ENCODE data around the gene SNX6. TPM values are rescaled to one million over a fixed set of nuclear protein-coding genes. Genes with fewer than 3 reads are reported as not detected.

Gene SNX6
- total RNA-seq, 1 donor = 128 TPM

DNA sequence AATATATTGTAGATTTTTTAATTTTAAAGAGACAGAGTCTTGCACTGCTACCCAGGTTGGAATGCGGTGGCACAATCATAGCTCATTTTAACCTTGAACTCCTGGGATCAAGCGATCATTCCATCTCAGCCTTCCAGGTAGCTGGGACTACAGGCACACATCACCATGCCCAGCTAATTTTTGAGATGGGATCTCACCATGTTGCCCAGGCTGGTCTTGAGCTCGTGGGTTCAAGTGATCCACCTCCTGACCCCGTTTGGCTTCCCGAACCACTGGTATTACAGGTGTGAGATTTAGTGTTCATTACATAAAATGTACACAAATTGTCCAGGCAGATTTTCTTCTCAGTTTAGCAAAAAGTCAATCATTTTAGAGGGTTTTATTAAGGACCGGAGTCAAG is 13.6 kb downstream of the SNX6 start:
- H3K4me3 ChIP-seq (ENCODE audit: low read length) = no peak overlapping the region
- H3K4me1 ChIP-seq (ENCODE audit: insufficient read depth, low read length) = peaks cover 27% of the 10 kb centered on the region
- no peaks in the 10 kb centered on the region for H3K27me3 ChIP-seq (ENCODE audit: insufficient read depth, low read length)
- H3K9me3 ChIP-seq (ENCODE audit: low read depth, low read length) = no peaks in the 10 kb centered on the region

DNA sequence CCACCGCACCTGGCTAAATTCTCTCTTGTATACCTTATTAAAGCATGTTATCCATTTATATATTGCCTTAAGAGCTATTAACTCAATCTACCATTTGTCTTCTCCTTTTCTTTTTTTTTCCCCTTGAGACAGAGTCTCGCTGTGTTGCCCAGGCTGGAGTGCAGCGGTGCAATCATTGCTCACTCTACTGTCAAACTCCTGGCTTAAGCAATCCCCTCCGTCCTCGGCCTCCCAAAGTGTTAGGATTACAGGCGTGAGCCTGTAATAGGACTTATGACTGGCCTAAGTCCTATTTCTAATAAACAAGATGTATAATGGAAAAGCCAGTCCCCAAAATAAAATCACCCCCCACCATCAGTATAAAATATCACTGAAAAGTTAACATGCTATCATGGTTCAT is 14.4 kb downstream of the SNX6 start:
- Histone ChIP-seq H3K4me3 (ENCODE audit: low read length) (no peak overlapping the region), H3K27me3 (ENCODE audit: insufficient read depth, low read length) (no peaks in the 10 kb centered on the region)

DNA sequence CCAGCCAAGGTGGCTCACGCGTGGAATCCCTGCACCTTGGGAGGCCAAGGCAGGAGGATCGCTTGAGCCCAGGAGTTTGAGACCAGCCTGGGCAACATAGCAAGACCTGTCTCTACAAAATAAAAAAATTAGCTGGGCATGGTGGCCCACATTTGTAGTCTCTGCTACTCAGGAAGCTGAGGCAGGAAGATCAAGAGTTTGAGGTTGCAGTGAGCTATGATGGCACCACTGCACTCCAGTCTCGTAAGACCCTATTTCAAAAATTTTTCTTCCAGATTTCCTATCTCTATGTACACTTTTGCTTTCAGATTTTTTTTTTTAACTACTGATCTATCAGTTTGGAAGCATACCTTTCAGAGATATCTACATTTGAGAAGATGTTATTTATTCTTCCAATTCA is 15.3 kb downstream of the SNX6 start:
- H3K4me3 ChIP-seq (ENCODE audit: low read length) = no peak overlapping the region
- H3K9me3 ChIP-seq (ENCODE audit: low read depth, low read length) = no peaks in the 10 kb centered on the region
- peaks cover 10% of the 10 kb centered on the region for H3K4me1 ChIP-seq (ENCODE audit: insufficient read depth, low read length)
- no peaks in the 10 kb centered on the region for H3K27me3 ChIP-seq (ENCODE audit: insufficient read depth, low read length)

More for the DNA sequence above, 14.4 kb downstream of the SNX6 start:
- Histone ChIP-seq H3K4me1 (ENCODE audit: insufficient read depth, low read length) (peaks cover 18% of the 10 kb centered on the region), H3K9me3 (ENCODE audit: low read depth, low read length) (no peaks in the 10 kb centered on the region)

DNA sequence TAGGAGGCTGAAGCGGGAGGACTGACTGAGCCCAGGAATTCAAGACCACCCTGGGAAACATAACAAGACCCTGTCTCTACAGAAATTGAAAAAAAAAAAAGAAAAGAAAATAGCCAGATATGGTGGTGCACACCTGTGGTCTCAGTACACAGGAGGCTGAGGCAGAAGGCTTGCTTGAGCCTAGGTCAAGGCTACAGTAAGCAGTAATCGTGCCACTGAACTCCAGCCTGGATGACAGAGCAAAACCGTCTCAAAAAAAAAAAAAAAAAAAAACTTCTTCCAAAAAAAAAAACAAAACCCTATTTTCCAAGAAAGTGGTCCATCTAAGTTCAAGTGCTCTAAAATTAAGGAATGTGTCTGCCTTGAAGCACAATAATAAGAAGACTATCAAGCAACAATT is 19.8 kb downstream of the SNX6 start:
- Histone ChIP-seq H3K27me3 (ENCODE audit: insufficient read depth, low read length) (no peaks in the 10 kb centered on the region), H3K4me1 (ENCODE audit: insufficient read depth, low read length) (peaks cover 11% of the 10 kb centered on the region), H3K4me3 (ENCODE audit: low read length) (no peak overlapping the region), H3K9me3 (ENCODE audit: low read depth, low read length) (no peaks in the 10 kb centered on the region)

DNA sequence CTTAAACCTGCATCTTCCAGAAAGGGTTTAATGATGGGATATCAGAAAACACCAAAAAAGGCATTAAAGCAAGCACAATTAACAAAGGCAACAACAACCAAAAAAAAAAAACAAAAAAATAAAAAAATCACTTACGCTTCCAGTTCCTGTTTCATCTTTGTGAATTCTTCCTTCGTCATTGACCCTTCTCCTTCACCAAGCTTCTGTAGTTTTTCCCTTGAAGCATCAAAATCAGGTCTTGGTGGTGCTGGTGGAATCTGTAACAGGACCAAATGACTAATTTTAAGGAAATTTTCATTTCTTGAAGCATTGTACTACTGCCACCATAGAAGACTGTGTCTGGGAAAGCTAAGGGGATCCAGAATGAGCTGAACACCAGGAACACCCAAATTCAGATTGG is 24.5 kb downstream of the SNX6 start:
- no peaks in the 10 kb centered on the region for H3K27me3 ChIP-seq (ENCODE audit: insufficient read depth, low read length)
- no peaks in the 10 kb centered on the region for H3K9me3 ChIP-seq (ENCODE audit: low read depth, low read length)
- peaks cover 18% of the 10 kb centered on the region for H3K4me1 ChIP-seq (ENCODE audit: insufficient read depth, low read length)
- no peak overlapping the region for H3K4me3 ChIP-seq (ENCODE audit: low read length)

DNA sequence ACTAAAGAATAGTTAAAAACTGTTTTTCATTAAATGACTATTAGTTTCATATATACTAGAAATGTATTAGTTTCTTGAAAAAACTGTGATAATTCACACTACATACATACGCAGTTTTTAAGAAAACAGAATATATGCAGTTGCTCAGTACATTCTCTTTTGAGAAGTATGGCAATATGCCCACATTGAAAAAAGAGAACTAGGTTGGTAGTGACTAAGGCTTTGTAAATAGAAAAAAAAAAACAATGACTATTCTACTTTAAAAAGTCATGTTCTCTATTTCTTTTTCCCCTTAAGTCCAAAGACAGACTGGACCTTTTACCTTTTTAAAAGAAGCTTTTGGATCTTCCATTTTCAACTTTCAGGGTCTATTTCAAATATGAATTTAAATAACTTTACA is 25.0 kb downstream of the SNX6 start:
- H3K4me3 ChIP-seq (ENCODE audit: low read length) = no peak overlapping the region
- no peaks in the 10 kb centered on the region for H3K9me3 ChIP-seq (ENCODE audit: low read depth, low read length)
- H3K27me3 ChIP-seq (ENCODE audit: insufficient read depth, low read length) = no peaks in the 10 kb centered on the region
- H3K4me1 ChIP-seq (ENCODE audit: insufficient read depth, low read length) = peaks cover 18% of the 10 kb centered on the region

DNA sequence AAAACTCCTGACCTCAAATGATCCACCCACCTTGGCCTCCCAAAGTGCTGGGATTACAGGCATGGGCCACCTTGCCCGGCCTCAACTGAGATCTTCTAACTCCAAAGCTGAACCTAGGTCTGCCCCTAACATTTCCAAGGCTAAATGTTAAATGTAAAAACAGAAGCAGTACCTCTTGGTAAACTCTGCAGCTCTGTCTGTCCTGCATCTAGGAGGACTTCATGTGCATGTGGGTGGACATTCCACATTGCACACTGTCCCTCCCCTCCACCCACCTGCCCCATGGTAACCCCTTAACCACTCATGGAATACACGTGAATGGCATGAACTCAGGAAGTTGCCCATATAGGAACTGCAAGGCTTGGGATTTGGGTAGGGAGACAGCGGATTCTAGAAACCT is 33.1 kb downstream of the SNX6 start:
- H3K9me3 ChIP-seq (ENCODE audit: low read depth, low read length) = no peaks in the 10 kb centered on the region
- H3K4me1 ChIP-seq (ENCODE audit: insufficient read depth, low read length) = no peaks in the 10 kb centered on the region
- H3K27me3 ChIP-seq (ENCODE audit: insufficient read depth, low read length) = no peaks in the 10 kb centered on the region
- no peak overlapping the region for H3K4me3 ChIP-seq (ENCODE audit: low read length)

DNA sequence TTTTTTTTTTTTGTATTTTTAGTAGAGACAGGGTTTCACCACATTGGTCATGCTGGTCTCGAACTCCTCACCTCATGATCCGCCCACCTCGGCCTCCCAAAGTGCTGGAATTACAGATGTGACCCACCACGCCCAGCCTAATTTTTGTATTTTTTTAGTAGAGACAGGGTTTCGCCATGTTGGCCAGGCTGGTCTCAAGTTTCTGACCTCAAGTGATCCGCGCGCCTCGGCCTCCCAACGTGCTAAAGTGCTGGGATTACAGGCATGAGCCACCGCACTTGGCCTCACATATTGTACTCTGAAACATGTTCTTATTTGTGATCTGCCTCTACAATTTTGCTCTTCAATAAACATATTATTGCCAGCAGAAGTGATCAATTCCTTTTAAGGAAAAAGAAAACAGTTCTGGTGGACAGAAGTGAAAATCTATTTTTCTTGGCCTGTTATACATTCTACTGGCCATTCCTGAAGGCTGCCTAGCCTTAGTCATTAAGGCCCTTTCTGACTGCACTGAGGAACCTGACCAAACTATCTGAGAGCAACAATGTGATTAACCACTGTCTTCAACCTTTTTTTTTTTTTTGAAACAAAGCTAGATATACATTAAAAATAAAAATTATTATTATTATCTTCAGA is 36.1 kb downstream of the SNX6 start:
- Histone ChIP-seq H3K4me3 (ENCODE audit: low read length) (no peak overlapping the region), H3K27me3 (ENCODE audit: insufficient read depth, low read length) (no peaks in the 10 kb centered on the region), H3K9me3 (ENCODE audit: low read depth, low read length) (no peaks in the 10 kb centered on the region), H3K4me1 (ENCODE audit: insufficient read depth, low read length) (no peaks in the 10 kb centered on the region)

DNA sequence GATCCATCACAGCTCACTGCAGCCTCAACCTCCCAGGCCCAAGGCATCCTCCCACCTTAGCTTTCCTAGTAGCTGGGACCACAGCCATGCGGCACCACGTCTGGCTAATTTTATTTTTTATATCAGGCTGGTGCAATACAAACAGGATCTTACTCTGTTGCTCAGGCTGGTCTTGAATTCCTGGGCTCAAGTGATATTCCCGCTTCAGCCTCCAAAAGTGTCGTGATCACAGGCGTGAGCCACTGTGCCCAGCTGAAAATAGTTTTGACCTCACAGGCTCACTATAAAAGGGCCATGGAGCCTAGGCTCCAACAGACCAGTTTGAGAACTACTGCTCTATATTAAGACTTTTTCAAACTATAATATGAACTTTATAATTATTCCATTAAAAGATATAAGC is 37.3 kb downstream of the SNX6 start:
- Histone ChIP-seq H3K4me1 (ENCODE audit: insufficient read depth, low read length) (no peaks in the 10 kb centered on the region), H3K9me3 (ENCODE audit: low read depth, low read length) (no peaks in the 10 kb centered on the region), H3K4me3 (ENCODE audit: low read length) (no peak overlapping the region), H3K27me3 (ENCODE audit: insufficient read depth, low read length) (no peaks in the 10 kb centered on the region)

DNA sequence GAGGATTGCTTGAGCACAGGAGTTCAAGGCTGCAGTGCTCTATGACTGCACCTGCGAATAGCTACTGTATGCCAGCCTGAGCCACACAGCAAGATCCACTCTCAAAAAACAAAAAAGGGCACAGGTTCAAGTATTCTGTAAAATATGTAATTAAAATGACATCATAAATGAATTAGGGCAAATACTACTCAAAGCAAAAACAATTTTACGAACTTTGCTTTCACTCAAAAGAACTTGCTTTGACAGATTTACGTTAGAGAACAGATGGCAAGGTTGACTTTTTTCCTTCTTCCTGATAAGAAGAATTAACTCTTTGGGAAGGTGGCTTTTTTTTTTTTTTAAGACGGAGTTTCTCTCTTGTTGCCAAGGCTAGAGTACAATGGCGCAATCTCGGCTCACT is 46.4 kb downstream of the SNX6 start:
- H3K27me3 ChIP-seq (ENCODE audit: insufficient read depth, low read length) = no peaks in the 10 kb centered on the region
- no peaks in the 10 kb centered on the region for H3K9me3 ChIP-seq (ENCODE audit: low read depth, low read length)
- no peaks in the 10 kb centered on the region for H3K4me1 ChIP-seq (ENCODE audit: insufficient read depth, low read length)
- H3K4me3 ChIP-seq (ENCODE audit: low read length) = no peak overlapping the region

DNA sequence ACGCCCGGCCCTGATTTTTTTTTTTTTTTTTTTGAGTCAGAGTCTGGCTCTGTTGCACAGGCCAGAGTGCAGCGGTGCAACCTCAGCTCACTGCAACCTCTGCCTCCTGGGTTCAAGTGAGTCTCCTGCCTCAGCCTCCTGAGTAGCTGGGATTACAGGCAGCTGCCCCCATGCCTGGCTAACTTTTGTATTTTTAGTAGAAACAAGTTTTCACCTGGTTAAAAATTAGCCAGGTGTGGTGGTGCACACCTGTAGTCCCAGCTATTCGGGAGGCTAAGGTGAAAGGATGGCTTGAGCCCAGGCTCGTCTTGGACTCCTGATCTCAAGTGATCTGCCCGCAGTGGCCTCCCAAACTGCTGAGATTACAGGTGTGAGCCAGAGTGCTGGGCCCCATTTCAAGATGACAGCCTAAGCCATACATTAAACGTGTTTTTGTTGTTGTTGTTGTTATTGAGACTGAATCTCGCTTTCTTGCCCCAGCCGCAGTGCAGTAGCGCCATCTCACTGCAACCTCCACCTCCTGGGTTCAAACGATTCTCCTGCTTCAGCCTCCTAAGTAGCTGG is 47.7 kb downstream of the SNX6 start:
- H3K4me1 ChIP-seq (ENCODE audit: insufficient read depth, low read length) = no peaks in the 10 kb centered on the region
- no peaks in the 10 kb centered on the region for H3K9me3 ChIP-seq (ENCODE audit: low read depth, low read length)
- no peak overlapping the region for H3K4me3 ChIP-seq (ENCODE audit: low read length)
- no peaks in the 10 kb centered on the region for H3K27me3 ChIP-seq (ENCODE audit: insufficient read depth, low read length)

DNA sequence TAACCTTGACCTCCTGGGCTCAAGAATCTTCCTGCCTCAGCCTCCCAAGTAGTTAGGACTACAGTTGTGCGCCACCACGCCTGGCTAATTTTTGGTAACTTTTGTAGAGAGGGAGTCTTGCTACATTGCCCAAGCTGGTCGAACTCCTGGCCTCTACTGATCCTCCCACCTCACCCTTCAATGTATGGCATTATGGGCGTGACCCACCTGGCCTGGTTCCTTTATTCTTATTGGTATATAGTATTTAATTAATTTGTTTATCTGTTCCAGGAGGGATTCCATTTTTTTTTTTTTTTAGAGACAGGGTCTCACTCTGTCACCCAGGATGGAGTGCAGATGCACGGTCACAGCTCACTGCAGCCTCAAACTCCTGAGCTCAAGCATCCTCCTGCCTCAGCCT is 49.6 kb downstream of the SNX6 start:
- Histone ChIP-seq H3K9me3 (ENCODE audit: low read depth, low read length) (no peaks in the 10 kb centered on the region), H3K4me3 (ENCODE audit: low read length) (no peak overlapping the region), H3K4me1 (ENCODE audit: insufficient read depth, low read length) (no peaks in the 10 kb centered on the region), H3K27me3 (ENCODE audit: insufficient read depth, low read length) (no peaks in the 10 kb centered on the region)

DNA sequence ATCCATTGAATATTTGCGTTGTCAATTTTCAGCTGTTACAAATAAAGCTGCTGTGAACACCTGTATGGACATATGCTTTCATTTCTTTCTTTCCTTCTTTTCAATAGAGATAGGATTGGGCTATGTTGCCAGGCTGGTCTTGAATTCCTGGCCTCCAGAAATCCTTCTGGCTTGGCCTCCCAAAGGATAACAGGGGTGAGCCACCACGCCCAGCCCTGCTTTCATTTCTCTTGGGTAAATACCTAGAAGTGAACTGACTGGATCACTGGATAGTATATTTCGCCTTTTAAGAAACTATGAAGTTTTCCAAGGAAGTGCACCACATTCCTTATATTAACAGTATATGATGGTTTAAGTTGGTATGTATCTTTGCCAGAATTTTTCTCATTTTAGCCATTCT is 58.2 kb downstream of the SNX6 start:
- no peaks in the 10 kb centered on the region for H3K9me3 ChIP-seq (ENCODE audit: low read depth, low read length)
- H3K4me1 ChIP-seq (ENCODE audit: insufficient read depth, low read length) = no peaks in the 10 kb centered on the region
- H3K4me3 ChIP-seq (ENCODE audit: low read length) = no peak overlapping the region
- H3K27me3 ChIP-seq (ENCODE audit: insufficient read depth, low read length) = no peaks in the 10 kb centered on the region

DNA sequence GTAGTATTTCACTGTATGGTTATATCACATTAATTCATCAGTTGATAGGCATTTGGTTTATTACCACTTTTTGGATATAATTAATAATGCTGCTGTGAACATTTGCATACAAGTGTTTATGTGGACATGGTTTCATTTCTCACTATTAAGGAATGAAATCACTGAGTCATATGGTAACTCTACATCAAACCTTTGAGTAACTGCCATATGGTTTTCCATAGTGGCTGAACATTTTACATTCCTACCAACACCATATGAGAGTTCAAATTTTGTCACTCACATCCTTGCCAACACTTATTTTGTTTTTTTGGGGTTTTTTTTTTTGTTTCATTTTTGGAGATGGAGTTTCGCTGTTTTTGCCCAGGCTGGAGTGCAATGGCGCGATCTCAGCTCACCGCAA is 60.2 kb downstream of the SNX6 start:
- H3K4me1 ChIP-seq (ENCODE audit: insufficient read depth, low read length) = no peaks in the 10 kb centered on the region
- H3K27me3 ChIP-seq (ENCODE audit: insufficient read depth, low read length) = no peaks in the 10 kb centered on the region
- H3K4me3 ChIP-seq (ENCODE audit: low read length) = no peak overlapping the region
- H3K9me3 ChIP-seq (ENCODE audit: low read depth, low read length) = no peaks in the 10 kb centered on the region

DNA sequence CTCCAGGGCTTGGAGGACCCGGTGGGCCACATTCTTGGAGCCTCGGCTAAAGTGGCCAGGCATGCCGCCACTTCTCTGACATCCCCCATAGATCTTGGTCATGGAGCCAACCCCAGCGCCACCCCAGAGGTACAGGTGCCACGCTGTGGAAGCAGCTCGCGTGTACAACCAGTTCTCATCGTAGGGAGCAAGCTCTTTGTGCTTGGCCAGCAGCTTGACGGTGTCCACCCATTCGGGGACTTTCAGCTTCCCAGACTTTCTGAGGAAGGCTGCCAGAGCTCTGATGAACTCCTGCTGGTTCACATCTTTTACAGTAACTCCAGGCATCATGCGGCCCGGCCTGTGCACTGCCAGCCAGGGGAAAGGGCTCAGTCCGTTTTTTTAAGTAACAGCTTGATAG is 61.1 kb downstream of the SNX6 start:
- H3K4me1 ChIP-seq (ENCODE audit: insufficient read depth, low read length) = no peaks in the 10 kb centered on the region
- no peaks in the 10 kb centered on the region for H3K9me3 ChIP-seq (ENCODE audit: low read depth, low read length)
- H3K4me3 ChIP-seq (ENCODE audit: low read length) = no peak overlapping the region
- no peaks in the 10 kb centered on the region for H3K27me3 ChIP-seq (ENCODE audit: insufficient read depth, low read length)

DNA sequence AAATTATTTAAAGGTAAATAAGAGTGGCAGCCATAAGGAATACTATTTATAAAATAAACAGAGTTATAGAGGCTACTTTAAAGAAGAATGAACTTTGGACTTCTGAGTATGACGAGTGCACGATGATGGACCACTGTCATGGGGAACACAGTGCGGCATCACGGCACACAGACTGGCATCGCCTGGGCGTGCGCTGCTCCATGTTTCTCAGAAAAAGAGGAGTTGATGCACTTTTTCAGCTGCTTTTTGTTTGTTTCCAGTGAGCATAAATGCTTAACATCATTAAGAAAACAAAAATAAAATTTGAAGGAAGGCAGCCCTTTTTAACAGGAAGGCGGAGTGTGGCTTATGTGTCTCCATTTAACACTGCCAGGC is 67.2 kb downstream of the SNX6 start:
- H3K9me3 ChIP-seq (ENCODE audit: low read depth, low read length) = no peaks in the 10 kb centered on the region
- no peaks in the 10 kb centered on the region for H3K4me1 ChIP-seq (ENCODE audit: insufficient read depth, low read length)
- no peak overlapping the region for H3K4me3 ChIP-seq (ENCODE audit: low read length)
- no peaks in the 10 kb centered on the region for H3K27me3 ChIP-seq (ENCODE audit: insufficient read depth, low read length)
